DMS 273 (cell line): ENCODE measurements around the gene FOXF1.

Experiments
- DNase-seq: peaks from one replicate; lab custom pipeline; 2025; ENCODE audit not compliant: unreplicated experiment; lab: John Stamatoyannopoulos, UW

The FOXF1 gene

GRCh38 chr16:86492267-86492960 is 17.9 kb upstream of the FOXF1 start:
- no peak for DNase-seq

DNA sequence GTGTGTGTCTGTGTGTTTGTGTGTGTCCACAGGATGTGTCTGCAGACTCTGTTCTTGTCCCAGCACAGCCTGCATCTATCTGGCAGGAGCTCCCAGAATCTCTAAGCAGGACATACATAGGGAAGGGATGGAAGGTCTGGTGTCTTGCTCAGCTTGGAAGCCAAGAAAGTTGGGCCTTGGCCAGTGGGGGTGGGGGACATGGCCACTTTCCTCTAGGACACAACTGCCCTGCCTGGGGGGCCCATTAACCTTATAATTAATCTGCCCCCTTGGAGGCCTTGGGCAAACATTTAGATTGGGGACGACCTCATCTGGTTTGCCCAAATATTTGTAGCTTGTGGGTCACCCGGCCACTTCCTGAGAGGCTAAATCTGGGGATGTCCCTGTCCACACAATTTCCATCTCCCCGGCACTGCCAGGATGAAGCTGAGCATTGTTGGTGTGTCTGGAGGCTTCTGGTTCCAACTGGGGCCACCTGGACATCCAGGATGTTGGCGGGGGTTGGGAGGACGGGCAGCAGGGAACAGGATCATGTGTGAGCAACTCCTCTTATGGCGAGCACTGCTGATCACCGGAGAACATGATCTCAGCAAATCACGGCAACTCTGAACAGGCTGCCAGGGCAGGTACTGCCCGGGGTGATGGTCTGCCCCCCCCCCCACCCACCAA is 17.2 kb upstream of the FOXF1 start:
- DNase-seq: no peak

DNA sequence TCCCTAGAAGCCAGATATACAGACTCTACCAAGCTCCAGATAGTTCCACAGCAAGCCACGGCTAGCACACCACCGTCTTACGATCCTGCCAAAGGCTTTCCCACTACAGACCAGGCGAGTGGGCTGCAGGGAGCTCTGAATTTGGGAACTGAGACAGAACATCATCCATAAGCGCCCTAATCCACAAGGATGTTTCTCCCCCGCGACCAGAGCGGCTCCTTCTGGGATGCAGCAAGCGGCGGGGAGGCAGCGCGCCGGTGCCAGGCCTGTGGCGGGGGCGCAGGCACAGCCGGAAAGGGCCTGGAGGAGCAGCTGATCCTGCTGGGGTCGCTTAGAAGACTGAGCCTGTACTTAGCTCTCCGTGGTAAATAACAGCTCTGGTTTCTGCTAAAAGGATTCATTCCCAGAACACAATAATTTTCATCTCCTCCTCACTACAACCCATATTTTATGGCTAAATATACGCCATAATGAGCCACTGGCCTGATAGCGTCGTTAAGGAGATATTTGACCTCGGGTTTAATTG is 16.2 kb upstream of the FOXF1 start:
- DNase-seq: no peak

DNA sequence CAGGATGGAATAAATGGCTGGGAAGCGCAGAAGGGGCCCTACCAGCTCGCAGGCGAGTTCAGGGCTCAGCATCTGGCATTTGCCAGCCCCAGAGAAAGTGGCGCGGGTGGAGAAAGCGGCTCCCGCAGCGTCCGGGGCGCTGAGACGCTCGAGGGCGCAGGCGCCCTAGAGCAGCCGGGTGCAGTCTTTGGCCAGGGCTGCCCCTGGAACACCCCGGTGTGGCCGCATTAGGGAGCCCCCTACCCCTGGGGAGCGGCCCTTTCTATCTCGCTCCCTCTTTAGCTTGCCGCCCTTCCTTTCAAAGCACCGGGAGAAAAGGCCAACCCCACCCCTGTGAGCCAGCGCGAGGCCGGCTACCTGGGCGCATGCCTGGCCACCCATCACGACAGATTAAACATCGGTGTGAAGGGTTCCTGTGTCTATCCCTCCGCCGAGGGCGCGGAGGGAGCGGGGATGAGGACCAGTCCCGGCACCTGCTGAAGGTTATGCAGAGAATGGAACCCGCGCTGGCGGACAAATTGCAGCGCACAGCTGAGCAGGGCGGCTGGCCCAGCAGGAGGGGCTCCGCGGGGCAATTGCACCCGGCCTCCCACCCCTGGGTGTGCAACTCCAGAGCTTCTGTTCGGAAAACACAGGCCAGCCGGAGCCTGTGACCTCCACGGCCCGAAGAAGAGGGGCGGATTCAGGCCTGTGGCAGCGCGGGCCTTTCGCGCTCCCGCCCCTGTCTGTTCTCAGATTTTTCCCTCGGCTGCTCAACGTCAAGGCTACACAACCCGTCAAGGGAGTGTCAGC is 15.6 kb upstream of the FOXF1 start:
- no peak for DNase-seq

DNA sequence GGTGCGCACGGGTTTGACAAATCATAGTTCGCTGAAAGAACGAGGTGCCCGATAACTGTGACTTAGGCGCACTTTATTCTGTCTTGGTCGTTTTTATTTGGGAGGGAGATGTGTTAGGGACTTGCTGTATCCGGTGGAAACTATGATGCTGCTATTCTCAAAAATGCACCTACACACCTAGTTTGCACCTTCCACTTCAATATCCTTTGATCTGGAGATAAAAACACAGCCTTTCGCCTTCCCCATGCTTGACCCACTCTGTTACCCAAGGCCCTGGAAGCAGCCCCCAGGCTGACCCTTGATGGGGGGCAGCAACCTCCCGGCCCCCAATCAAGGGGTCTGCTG is 15.0 kb upstream of the FOXF1 start:
- DNase-seq: no peak

GRCh38 chr16:86495756-86496261 is 14.5 kb upstream of the FOXF1 start:
- no peak for DNase-seq

- DNase-seq: no peak
Observed at GRCh38 chr16:86496262-86496928, 13.9 kb upstream of the FOXF1 start.

DNA sequence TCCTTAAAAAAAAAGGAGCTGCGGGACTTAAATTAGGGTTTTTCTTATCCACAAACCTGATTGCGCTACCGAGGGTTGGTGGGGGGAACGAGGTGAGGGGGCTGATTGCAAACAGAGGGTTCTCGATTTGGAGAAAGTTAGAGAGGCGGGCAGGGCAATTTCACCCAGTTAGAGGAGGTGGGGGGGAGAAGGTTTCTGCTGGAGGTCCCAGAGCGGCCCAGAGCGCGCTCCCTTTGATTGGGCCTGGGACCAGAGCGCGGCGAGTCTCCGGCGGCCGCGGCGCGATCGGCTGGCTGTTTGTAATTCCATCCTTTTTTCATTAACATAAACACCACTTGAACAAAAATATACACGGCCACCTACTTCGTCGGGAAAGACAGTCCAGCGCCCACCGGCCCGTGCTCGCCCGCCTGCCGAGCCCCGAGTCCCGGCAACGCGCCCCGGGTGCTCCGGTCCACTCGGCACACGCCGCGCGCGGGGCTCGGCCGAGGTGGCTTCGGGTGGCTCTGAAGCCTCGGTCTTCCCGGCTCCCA is 13.3 kb upstream of the FOXF1 start:
- DNase-seq: no peak

DNA sequence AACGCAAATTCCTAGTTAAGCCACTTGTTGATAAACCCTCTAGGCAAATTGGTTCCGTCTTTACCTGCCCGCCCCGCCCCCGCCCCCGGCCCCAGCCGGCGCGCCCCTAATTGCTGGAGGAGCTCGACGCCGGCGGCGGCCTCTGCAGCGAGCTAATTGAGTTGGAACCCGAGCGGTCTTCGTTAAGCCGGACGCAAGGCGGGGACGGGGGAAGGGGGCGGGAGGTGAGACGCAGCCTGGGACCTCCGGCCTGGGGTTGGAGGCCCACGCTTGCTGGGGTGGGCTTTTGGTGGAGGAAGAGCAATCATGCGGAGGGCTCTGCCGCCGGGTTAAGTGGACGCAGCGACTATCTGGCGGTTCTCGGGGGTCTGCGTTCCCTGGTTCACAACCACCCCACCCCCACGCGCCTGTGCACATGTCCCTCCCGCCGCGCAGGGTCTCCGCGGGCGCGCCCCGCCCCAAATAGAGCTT is 12.7 kb upstream of the FOXF1 start:
- no peak for DNase-seq

DNA sequence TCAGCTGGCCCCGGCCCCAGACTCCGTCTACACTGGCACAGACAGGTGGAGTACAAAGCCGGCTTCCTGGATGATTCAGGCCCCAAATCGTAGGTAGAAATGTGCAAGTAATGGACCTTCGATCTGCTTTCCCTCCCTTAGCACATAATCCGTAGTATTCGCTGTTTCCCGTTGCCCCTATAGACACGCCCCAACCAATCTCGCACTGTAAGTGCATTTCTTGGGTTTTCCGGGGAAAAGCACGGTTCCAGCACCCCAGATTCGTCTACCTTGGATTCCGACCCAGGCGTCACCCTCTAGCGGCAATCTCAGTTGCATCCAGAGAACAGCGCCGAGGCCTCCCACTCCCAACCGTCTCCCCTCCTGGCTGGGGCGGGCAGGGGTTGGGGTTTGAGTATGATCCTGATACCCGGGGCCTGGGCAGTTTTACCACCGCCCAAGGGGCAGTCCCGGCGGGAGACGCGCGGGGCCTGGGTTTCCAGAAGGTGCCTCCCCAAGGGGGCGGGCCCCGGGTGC is 12.1 kb upstream of the FOXF1 start:
- DNase-seq: peak; percentile 20

DNA sequence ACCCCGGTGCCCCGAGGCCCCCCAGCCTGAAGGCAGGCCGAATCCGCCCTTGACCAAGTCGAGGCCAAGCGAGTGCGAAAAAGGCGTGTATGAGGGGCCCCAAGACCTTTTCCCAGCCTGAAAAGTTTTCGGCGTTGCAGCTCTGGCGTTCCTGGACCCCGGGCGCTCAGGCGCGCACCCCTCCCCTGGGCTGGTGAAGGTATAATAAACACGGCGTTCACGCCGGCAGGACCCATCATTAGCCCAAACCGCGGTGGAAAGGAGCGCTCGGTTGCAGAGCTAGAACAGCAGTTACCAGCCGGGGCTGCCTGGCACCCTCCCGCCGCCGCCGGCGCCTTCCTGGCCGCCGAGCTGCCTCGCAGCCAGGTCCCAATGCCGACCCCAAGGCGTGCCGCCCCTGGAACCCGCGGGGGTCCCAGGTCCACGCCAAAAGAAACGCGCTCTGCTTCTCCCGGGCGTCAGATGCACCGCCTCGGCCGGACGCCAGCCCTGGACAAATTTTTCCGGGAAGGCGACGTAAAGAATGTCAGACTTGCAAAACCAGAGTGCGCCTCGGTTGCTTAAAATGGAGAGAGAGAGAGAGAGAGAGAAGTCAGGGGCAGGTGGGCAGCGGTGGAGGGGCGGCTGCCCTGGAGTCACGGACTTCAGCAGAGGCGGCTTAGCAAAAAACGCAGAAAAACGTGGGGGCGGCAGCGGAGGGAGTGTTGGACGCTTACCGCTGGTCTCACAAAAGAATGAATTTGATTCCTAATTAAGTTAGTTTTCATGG is 11.5 kb upstream of the FOXF1 start:
- no peak for DNase-seq

DNA sequence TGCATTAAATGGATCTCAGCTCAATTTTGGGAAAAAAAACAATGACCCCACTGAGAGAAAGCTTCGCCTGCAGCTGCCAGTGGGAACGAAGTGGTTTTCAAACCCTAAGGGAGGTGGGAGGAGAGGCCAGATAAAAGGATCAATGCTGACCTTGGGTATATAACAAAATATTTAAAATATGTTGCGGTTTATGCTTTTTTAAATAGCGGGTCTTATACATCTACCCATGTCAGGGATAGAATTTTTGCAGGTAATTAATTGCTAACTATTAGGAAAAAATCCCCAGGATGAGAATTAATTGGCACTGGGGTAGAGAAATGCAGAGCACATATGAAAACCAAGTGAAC is 10.9 kb upstream of the FOXF1 start:
- no peak for DNase-seq

GRCh38 chr16:86499889-86500707 is 10.2 kb upstream of the FOXF1 start:
- no peak for DNase-seq

DNA sequence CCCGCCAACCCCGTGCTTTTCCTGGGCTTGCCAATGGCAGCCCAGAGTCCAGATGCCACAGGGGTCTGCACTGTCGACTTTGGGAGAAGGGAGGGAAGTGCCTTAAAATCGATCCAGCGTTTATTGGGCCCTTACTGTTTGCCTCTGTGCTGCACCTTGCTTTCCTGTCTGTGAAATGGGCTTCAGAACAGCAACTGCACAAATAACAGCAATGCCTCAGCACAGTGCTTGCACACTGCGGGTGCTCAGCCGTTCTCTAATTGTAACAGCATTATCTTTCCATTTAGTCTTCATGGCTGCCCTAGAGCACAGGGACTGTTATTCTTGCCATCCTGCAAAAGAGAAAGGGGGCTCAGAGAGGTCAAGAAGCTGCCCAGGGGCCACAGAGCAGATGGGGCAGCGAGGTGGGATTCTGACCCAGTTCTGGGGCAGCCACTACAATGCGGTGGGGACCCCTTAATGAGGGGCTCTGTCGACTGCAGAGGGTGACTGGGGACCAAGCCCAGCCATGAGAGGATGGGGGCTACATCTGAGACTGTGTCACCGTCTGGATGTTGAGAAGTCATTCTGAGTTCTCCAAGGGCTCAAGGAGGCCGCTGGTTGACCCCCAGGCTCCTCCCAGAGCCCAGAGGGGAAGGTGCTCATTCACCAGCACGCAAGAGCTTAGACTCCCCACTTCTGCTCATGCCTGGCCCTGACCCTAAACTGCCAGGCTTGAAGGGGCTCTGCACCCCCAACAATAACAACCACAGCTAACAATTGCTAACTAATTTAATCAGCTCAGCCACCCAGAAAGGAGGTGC is 9.4 kb upstream of the FOXF1 start:
- DNase-seq: no peak

- no peak for DNase-seq
Observed at GRCh38 chr16:86501989-86502855, 8.1 kb upstream of the FOXF1 start.

- no peak for DNase-seq
Observed at GRCh38 chr16:86502856-86503748, 7.2 kb upstream of the FOXF1 start.
